Measurements from ENCODE around the gene CGB3.
A peak's percentile ranks its signal among the peaks of the same experiment; 100 is the strongest.
"Not testable (repeated sequence)": the region's sequence is repeated elsewhere in the genome, so short reads cannot be mapped to it uniquely, and the experiment has no call there.

Gene CGB3

DNA sequence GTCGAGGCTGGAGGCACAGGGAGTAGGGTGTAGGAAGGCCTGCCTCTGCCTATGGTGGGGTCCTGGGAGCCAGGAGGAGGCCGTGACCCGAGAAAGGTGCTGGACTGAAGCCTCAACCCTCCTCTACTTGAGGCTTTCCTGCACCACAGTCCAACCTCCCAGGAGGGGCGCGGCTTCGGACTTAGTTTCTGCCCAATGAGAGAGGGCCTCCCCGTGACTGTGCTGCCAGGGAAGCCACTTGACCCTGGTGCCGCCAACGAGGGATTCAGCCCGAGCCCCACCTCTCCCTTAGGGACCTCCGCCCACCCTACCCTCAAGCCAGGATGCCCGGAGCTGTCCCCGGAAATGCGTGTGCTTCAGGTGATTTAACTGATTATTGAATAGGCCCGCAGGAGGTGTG lies at the start of gene CGB3:
CGB3 (minus strand) TSS at position 101 of the 400 bp plus-strand sequence. CDS start 362 bp downstream, outside the sequence.
- not testable (repeated sequence) for H2AFZ ChIP-seq (ENCODE audit: low read length, unreplicated experiment); H3K27me3 ChIP-seq (ENCODE audit: insufficient read depth, low read length); H3K36me3 ChIP-seq (ENCODE audit: insufficient read depth, low read length); H3K4me3 ChIP-seq (ENCODE audit: low read depth, low read length); H3K79me2 ChIP-seq (ENCODE audit: control insufficient read depth, insufficient read depth, low read length, unreplicated experiment); H3K27ac ChIP-seq (ENCODE audit: low read depth, low read length); H3K4me1 ChIP-seq (ENCODE audit: control insufficient read depth, insufficient read depth, low read length, unreplicated experiment)

DNA sequence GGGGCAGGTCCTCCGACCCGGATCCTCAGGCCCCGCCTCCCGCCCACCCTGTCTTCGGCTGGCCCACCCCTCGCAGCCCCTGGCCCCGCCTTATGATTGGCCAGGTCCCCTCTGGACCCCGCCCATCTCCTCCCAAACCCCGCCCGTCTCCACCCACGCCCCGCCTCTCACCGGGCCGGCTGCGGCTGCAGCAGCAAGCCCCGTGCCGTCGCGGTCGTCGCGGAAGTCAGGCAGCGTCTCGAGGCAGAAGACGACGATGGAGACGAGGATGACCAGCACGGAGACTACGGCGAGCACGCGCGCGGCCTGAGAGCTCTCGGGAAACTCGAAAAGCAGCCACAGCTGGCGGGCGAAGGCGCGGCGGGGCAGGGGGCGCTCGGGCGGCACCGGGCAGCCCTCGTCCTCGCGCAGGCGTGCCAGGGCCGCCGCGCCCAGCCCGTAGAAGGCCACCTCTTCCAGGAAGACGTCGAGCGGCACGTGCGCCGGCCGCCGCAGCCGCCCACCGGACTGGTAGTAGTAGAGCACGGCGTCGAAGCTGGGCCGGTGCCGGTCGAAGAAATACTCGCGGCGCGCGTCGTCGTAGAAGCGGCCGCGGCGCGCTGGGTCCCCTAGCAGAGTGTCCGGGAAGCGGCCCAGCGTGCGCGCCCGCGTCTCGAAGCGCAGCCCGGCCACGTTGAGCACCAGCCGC lies 47.9 kb upstream of the CGB3 start:
- Histone ChIP-seq H3K79me2 (ENCODE audit: control insufficient read depth, insufficient read depth, low read length, unreplicated experiment) (no peaks in the 10 kb centered on the region), H3K27ac (ENCODE audit: low read depth, low read length) (no peak overlapping the region), H3K36me3 (ENCODE audit: insufficient read depth, low read length) (no peaks in the 10 kb centered on the region), H3K4me3 (ENCODE audit: low read depth, low read length) (no peak overlapping the region), H3K4me1 (ENCODE audit: control insufficient read depth, insufficient read depth, low read length, unreplicated experiment) (no peaks in the 10 kb centered on the region), H2AFZ (ENCODE audit: low read length, unreplicated experiment) (no peak overlapping the region), H3K27me3 (ENCODE audit: insufficient read depth, low read length) (peaks cover 21% of the 10 kb centered on the region)

DNA sequence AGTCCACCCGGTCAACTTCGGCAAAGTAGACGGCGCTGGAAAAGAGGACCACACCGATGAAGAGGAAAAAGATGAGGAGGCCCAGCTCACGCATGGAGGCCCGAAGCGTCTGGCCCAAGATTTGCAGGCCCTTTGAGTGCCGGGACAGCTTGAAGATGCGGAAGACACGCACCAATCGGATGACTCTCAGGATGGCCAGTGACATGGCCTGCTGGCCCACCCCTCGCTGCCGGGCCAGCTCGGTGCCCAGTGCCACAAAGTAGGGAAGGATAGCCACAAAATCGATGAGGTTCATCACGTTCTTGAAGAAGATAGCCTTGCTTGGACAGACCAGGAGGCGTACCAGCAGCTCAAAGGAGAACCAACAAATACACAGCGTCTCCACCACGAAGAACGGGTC lies 46.3 kb upstream of the CGB3 start:
- peaks cover 22% of the 10 kb centered on the region for H3K27me3 ChIP-seq (ENCODE audit: insufficient read depth, low read length)
- no peak overlapping the region for H2AFZ ChIP-seq (ENCODE audit: low read length, unreplicated experiment)
- no peaks in the 10 kb centered on the region for H3K36me3 ChIP-seq (ENCODE audit: insufficient read depth, low read length)
- no peak overlapping the region for H3K4me3 ChIP-seq (ENCODE audit: low read depth, low read length)
- H3K79me2 ChIP-seq (ENCODE audit: control insufficient read depth, insufficient read depth, low read length, unreplicated experiment), result no peaks in the 10 kb centered on the region
- H3K27ac ChIP-seq (ENCODE audit: low read depth, low read length), result no peak overlapping the region
- H3K4me1 ChIP-seq (ENCODE audit: control insufficient read depth, insufficient read depth, low read length, unreplicated experiment), result no peaks in the 10 kb centered on the region

DNA sequence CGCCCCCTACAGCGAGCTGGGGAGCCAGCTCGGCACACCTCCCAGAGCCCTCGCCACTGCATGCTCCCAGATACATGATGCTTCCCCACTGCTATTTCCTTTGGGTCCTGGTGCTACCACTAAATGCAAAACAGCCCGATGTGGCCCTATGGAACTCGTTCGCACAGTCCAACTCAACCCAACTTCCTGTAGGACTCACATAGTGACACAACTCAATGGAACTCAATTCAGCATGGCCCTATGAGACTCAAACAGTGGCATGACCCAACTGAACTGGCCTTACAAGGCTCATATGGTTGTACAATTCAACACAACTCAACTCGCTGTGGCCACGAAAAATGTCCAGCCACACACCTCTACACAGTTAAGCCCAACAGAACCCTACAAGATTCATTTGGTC lies 44.9 kb upstream of the CGB3 start:
- Histone ChIP-seq H3K27me3 (ENCODE audit: insufficient read depth, low read length) (peaks cover 24% of the 10 kb centered on the region), H2AFZ (ENCODE audit: low read length, unreplicated experiment) (no peak overlapping the region), H3K79me2 (ENCODE audit: control insufficient read depth, insufficient read depth, low read length, unreplicated experiment) (no peaks in the 10 kb centered on the region), H3K27ac (ENCODE audit: low read depth, low read length) (no peak overlapping the region), H3K4me1 (ENCODE audit: control insufficient read depth, insufficient read depth, low read length, unreplicated experiment) (no peaks in the 10 kb centered on the region), H3K36me3 (ENCODE audit: insufficient read depth, low read length) (no peaks in the 10 kb centered on the region), H3K4me3 (ENCODE audit: low read depth, low read length) (no peak overlapping the region)

DNA sequence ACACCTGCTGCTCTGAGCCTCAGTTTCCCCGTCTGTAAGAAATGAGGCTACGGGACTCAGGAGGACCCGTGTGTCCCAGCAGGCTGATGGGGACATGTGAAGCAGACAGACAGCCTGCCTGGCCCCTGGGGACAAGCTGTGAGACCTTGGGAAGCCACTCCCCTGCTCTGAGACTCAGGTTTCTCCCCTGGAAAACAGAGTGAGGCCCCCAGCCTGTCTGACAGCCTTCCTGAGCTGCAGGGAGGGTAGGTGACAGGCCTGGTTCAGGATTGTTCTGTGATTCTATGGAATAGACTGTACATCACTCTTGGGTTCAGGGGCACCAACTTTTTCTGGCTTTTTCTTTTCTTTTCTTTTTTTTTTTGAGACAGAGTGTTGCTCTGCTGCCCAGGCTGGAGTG lies 43.4 kb upstream of the CGB3 start:
- Histone ChIP-seq H3K79me2 (ENCODE audit: control insufficient read depth, insufficient read depth, low read length, unreplicated experiment) (no peaks in the 10 kb centered on the region), H2AFZ (ENCODE audit: low read length, unreplicated experiment) (no peak overlapping the region), H3K4me1 (ENCODE audit: control insufficient read depth, insufficient read depth, low read length, unreplicated experiment) (no peaks in the 10 kb centered on the region), H3K27ac (ENCODE audit: low read depth, low read length) (no peak overlapping the region), H3K27me3 (ENCODE audit: insufficient read depth, low read length) (peaks cover 12% of the 10 kb centered on the region; the same call in 1 of the 2 replicates), H3K4me3 (ENCODE audit: low read depth, low read length) (no peak overlapping the region), H3K36me3 (ENCODE audit: insufficient read depth, low read length) (no peaks in the 10 kb centered on the region)

DNA sequence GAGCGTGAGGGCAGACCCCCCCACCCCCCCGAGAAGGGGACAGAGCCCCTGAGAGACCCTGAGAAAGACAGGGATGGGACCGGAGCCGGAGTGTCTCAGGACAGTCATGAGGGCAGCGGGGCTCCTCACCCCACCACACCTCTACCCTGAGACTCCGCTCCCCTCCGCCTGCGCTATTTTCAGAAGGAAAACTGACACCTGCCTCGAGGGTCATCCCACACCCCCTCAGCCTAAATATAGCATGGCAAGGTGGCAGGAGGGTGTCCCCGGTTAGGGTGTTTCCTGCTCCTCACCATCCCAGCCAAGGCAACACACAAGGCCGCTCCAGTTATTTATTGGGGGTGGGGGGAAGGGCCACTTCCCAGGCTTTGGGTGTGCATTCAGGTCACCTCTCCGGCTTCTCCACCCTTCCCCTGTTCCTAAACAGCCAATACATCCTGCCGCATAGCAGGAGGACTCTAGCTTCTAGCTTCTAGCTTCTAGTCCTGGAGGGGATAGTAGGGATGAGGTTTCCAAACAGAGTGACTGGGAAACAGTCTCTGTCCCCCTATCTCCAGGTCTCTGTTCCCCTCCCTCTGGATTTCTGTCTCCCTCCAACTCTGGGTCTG lies 41.9 kb upstream of the CGB3 start:
- Histone ChIP-seq H3K27ac (ENCODE audit: low read depth, low read length) (no peak overlapping the region), H2AFZ (ENCODE audit: low read length, unreplicated experiment) (no peak overlapping the region), H3K36me3 (ENCODE audit: insufficient read depth, low read length) (no peaks in the 10 kb centered on the region), H3K79me2 (ENCODE audit: control insufficient read depth, insufficient read depth, low read length, unreplicated experiment) (no peaks in the 10 kb centered on the region), H3K27me3 (ENCODE audit: insufficient read depth, low read length) (0 out of 2 replicates have a peak, but pooled peaks cover 3% of the 10 kb centered on the region), H3K4me1 (ENCODE audit: control insufficient read depth, insufficient read depth, low read length, unreplicated experiment) (no peaks in the 10 kb centered on the region), H3K4me3 (ENCODE audit: low read depth, low read length) (no peak overlapping the region)

DNA sequence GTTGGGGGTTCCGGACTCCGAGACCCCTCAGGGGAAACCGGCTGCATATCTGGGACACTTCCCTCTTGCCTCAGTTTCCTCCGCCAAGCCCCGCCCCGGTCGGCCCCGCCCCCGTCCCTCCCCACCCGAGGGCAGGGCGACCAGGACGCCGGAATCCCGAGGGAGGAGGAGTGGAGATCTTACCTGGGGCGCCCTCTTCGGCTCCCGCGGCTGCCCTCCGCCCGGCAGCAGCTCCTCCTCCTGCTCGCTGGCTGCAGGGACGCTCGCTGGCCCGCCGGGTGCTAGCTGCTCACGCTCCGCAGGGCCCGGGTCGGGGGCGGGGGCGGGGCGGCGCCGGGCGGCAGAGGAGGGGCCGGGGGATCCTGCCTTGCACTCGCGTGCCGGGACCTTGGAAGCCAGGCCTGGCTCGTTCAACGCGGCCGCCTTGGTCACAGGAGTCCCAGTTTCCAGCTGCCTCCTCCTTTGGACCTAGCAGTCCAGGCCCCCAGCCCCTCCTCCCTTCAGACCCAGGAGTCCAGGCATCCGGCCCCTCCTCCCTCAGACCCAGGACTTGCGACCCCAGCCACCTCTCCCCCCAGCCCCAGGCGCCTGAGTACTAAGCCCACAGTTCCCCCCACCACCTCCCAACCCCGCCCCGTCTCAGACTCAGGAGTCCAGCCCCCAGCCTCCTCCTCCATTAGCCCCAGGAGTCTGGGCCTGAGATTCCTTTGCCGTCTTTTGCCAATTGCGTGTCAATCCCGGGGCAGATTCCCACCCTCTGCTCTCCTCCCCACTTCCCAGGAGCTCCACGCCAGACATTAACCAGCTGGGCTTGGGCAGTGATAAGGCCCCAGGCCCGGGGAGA lies 40.9 kb upstream of the CGB3 start, which contains the start of gene NTF4:
NTF4 (minus strand) TSS at position 51 of the 844 bp plus-strand sequence. CDS start 2,821 bp downstream, outside the sequence.
- Histone ChIP-seq H3K27ac (ENCODE audit: low read depth, low read length) (no peak within 1 kb of the TSS), H3K4me1 (ENCODE audit: control insufficient read depth, insufficient read depth, low read length, unreplicated experiment) (no peaks in the 10 kb centered on the region), H3K36me3 (ENCODE audit: insufficient read depth, low read length) (no peaks in the 10 kb centered on the region), H3K79me2 (ENCODE audit: control insufficient read depth, insufficient read depth, low read length, unreplicated experiment) (no peaks in the 10 kb centered on the region), H3K27me3 (ENCODE audit: insufficient read depth, low read length) (0 out of 2 replicates have a peak, but pooled peaks cover 3% of the 10 kb centered on the region), H3K4me3 (ENCODE audit: low read depth, low read length) (peak within 1 kb of the TSS; percentile 54), H2AFZ (ENCODE audit: low read length, unreplicated experiment) (no peak within 1 kb of the TSS)

DNA sequence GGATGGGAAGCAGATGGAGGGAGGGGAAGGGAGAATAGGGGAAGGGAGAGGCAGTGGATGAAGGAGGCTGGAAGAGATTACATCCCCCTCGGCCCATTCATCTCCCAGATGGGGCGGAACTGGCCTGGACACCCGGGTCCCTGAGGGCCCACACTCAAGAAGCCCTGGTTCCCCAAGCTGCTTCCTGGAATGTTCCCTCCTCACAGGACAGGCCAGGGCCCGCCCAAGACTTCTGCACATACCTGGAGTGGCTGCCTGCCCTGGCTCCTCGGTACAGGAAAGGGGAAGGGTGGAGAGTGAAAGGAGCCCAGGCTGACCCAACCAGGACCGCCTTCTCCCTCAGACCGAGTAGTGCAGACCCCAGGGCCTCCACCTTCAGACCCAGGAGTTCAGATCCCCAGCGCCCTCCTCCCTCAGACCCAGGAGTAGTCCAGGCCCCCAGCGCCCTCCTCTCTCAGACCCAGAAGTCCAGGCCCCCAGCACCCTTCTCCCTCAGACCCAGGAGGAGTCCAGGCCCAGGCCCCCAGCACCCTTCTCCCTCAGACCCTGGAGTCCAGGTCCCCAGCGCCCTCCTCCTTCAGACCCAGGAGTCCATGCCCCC lies 40.0 kb upstream of the CGB3 start:
- H3K4me1 ChIP-seq (ENCODE audit: control insufficient read depth, insufficient read depth, low read length, unreplicated experiment), result no peaks in the 10 kb centered on the region
- H3K79me2 ChIP-seq (ENCODE audit: control insufficient read depth, insufficient read depth, low read length, unreplicated experiment), result no peaks in the 10 kb centered on the region
- H3K27me3 ChIP-seq (ENCODE audit: insufficient read depth, low read length), result 0 out of 2 replicates have a peak, but pooled peaks cover 3% of the 10 kb centered on the region
- H3K4me3 ChIP-seq (ENCODE audit: low read depth, low read length), result no peak overlapping the region
- H3K36me3 ChIP-seq (ENCODE audit: insufficient read depth, low read length), result no peaks in the 10 kb centered on the region
- H2AFZ ChIP-seq (ENCODE audit: low read length, unreplicated experiment), result no peak overlapping the region
- H3K27ac ChIP-seq (ENCODE audit: low read depth, low read length), result no peak overlapping the region

DNA sequence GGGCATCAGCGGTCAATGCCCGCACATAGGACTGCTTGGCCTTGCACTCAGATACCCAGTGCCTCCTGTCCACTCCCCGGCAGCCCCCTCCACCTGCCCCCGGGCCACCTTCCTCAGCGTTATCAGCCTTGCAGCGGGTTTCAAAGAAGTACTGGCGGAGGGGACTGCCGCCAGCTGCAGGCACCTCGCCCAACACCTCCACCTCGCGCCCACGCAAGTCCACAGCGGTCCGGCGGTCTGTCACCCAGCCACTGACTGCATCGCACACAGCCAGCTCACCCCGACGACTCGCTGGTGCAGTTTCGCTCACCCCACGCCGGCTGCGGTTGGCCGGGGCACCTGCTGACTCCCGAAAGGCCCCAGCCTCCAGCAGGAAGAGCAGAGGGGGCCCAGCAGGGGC lies 37.3 kb upstream of the CGB3 start:
- Histone ChIP-seq H3K4me3 (ENCODE audit: low read depth, low read length) (no peak overlapping the region), H2AFZ (ENCODE audit: low read length, unreplicated experiment) (no peak overlapping the region), H3K79me2 (ENCODE audit: control insufficient read depth, insufficient read depth, low read length, unreplicated experiment) (no peaks in the 10 kb centered on the region), H3K4me1 (ENCODE audit: control insufficient read depth, insufficient read depth, low read length, unreplicated experiment) (no peaks in the 10 kb centered on the region), H3K36me3 (ENCODE audit: insufficient read depth, low read length) (no peaks in the 10 kb centered on the region), H3K27ac (ENCODE audit: low read depth, low read length) (no peak overlapping the region), H3K27me3 (ENCODE audit: insufficient read depth, low read length) (0 out of 2 replicates have a peak, but pooled peaks cover 3% of the 10 kb centered on the region)

DNA sequence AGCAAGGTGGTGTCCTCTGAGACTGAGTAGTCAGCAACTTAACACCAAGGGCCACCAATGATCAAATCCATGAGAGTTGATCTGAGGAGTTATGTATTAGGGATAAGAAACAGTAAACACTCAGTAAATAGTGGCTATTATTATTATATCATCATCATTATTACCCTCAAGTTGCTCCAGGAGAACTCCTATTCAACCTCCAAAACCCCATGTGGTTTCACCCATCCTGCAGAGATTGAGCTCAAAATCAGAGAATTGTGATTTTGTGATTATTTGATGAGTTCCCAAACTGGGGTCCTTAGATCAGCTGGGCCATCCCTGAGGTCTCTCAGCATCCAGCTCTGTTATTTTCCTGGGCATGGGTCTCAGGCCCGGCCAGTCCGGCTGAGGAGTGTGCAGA lies 36.9 kb upstream of the CGB3 start:
- Histone ChIP-seq H2AFZ (ENCODE audit: low read length, unreplicated experiment) (no peak overlapping the region), H3K79me2 (ENCODE audit: control insufficient read depth, insufficient read depth, low read length, unreplicated experiment) (no peaks in the 10 kb centered on the region), H3K27me3 (ENCODE audit: insufficient read depth, low read length) (0 out of 2 replicates have a peak, but pooled peaks cover 3% of the 10 kb centered on the region), H3K4me3 (ENCODE audit: low read depth, low read length) (no peak overlapping the region), H3K4me1 (ENCODE audit: control insufficient read depth, insufficient read depth, low read length, unreplicated experiment) (no peaks in the 10 kb centered on the region), H3K27ac (ENCODE audit: low read depth, low read length) (no peak overlapping the region), H3K36me3 (ENCODE audit: insufficient read depth, low read length) (no peaks in the 10 kb centered on the region)
